HAP-1 (cell line): ENCODE data around the gene ELOVL5.
"Not testable (repeated sequence)": the region's sequence is repeated elsewhere in the genome, so short reads cannot be mapped to it uniquely, and the experiment has no call there.

Source experiments
- DNase-seq, 2 experiments: peaks; one replicate each; pipeline ENCODE4 v3.0.0-alpha.2; 2016 to 2020; ENCODE audit warnings: low spot score in 2 of 2
- H3K27me3 ChIP-seq: fragments of 250-450 bp; sonication (Bioruptor Pico); 2 replicates; pipeline ENCODE4 v1.5.1; 2020; ENCODE audit warnings: low read depth, mild to moderate bottlenecking, moderate library complexity
- H3K36me3 ChIP-seq: fragments of 250-450 bp; sonication (Bioruptor Pico); replicated peaks from 2 replicates; pipeline ENCODE4 v1.5.1; 2020; ENCODE audit warnings: mild to moderate bottlenecking
- H3K4me1 ChIP-seq: fragments of 250-450 bp; sonication (Bioruptor Pico); 2 replicates; pipeline ENCODE4 v1.5.1; 2020; ENCODE audit warnings: mild to moderate bottlenecking
- H3K4me3 ChIP-seq: fragments of 250-450 bp; sonication (Bioruptor Pico); 2 replicates; pipeline ENCODE4 v1.5.1; 2020; ENCODE audit warnings: mild to moderate bottlenecking, moderate library complexity
- H3K9me3 ChIP-seq: fragments of 250-450 bp; sonication (Bioruptor Pico); 2 replicates; pipeline ENCODE4 v1.5.1; 2020; ENCODE audit warnings: mild to moderate bottlenecking, moderate library complexity
- in situ Hi-C: fragments of 300-500 bp; cut with MboI; formaldehyde crosslinking; loops from 3 replicates; pipeline ENCODE4 v1.14.3; 2020; ENCODE audit warnings: low sequenced_read_pairs, inconsistent platforms, mixed read lengths

Gene ELOVL5

GRCh38 chr6:53313784-53314400 lies 34.9 kb downstream of the ELOVL5 start:
- Histone ChIP-seq H3K36me3 (no peaks in the 10 kb centered on the region), H3K4me3 (no peak overlapping the region), H3K9me3 (no peaks in the 10 kb centered on the region; the same call in 1 of the 2 replicates), H3K27me3 (no peaks in the 10 kb centered on the region), H3K4me1 (peaks cover 44% of the 10 kb centered on the region)
- peak in 1 of 2 experiments; percentile 11 for DNase-seq
- in situ Hi-C loops: no loop called here

DNA sequence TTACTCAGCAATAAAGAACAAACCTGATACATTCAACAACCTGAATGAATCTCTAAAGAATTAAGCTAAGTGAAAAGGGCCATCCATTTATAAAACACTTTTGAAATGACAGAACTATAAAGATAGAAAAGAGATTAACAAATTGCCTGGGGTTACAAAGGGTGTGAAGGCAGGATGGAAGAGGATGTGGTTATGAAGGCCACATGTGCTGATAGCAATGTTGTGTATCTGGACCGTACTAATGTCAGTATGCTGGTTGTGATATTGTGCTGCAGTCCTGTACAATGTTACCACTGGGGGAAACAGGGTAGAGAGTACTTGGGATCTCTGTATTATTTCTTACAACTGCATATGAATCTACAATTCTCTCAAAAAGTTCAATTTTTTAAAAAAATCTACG lies 36.4 kb downstream of the ELOVL5 start:
- Histone ChIP-seq H3K4me3 (no peak overlapping the region), H3K4me1 (peaks cover 44% of the 10 kb centered on the region), H3K9me3 (no peaks in the 10 kb centered on the region; the same call in 1 of the 2 replicates), H3K27me3 (no peaks in the 10 kb centered on the region), H3K36me3 (no peaks in the 10 kb centered on the region; the same call in 1 of the 2 replicates)
- in situ Hi-C loops: no loop called here
- DNase-seq: peak in 1 of 2 experiments; percentile 20

GRCh38 chr6:53311586-53311935 lies 37.2 kb downstream of the ELOVL5 start:
- in situ Hi-C loops: no loop called here
- Histone ChIP-seq H3K27me3 (no peaks in the 10 kb centered on the region), H3K9me3 (no peaks in the 10 kb centered on the region; the same call in 1 of the 2 replicates), H3K4me3 (no peak overlapping the region), H3K36me3 (no peaks in the 10 kb centered on the region; the same call in 1 of the 2 replicates), H3K4me1 (peaks cover 44% of the 10 kb centered on the region)
- no peak for DNase-seq

DNA sequence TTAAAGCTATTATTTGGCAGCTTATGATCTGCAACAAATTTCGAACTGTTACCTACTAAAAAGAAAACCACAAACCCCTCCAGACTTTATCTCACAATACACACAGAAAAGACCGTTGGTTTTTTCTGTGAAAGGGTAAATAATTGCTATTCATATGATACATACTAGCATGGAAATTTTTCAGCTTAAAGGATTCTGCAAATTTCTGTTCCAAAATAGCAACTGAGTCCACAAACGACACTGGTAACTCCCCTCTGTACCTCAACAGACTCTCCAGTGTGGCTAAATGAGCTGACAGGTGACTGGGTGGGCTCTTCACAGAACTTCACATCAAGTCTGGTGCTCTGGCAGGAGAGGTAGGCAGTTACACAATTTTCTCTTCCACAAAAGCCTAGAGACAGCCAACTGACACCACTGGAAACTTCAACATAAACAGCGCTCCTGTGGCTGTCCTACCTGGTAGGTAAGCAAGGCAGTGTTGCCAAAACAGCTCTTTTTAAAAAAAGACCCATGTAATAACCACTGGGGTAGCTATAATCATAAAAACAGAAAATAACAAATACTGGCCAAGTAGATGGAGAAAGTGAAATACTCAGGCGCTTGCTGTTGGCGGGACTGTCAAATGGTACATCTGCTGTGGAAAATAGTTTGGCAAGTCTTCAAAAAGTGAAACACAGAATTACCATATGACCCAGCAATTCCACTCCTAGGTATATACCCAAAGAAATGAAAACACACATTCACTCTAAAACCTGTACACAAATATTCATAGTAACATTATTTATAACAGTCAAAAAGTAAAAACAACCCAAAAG lies 37.8 kb downstream of the ELOVL5 start:
- no peaks in the 10 kb centered on the region; the same call in 1 of the 2 replicates for H3K36me3 ChIP-seq
- DNase-seq: peak in 1 of 2 experiments; percentile 5
- no peaks in the 10 kb centered on the region for H3K27me3 ChIP-seq
- in situ Hi-C loops: no loop called here
- H3K4me3 ChIP-seq: no peak overlapping the region
- peaks cover 44% of the 10 kb centered on the region for H3K4me1 ChIP-seq
- H3K9me3 ChIP-seq: no peaks in the 10 kb centered on the region; the same call in 1 of the 2 replicates

DNA sequence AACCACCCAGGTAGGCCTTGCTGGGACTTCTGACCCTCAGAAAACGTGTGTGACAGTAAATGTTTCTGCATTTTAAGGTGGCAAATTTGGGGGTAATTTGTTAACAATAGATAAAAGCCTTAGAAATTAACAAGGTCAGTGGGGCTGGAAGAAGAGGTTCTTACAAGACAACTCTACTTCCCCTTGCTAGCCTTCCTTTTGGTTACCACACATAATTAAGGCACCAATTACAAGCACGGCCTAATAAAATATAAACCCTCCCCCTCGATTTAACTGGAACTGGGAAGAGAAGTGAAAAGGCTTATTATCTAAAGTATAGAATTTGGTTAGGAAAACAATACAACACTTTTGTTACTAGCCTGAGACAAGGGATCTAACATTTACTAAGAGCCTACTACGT lies 38.8 kb downstream of the ELOVL5 start:
- no peak overlapping the region for H3K4me3 ChIP-seq
- H3K9me3 ChIP-seq: no peaks in the 10 kb centered on the region; the same call in 1 of the 2 replicates
- no peaks in the 10 kb centered on the region; the same call in 1 of the 2 replicates for H3K36me3 ChIP-seq
- peak in 1 of 2 experiments; percentile 5 for DNase-seq
- H3K4me1 ChIP-seq: peaks cover 44% of the 10 kb centered on the region
- H3K27me3 ChIP-seq: no peaks in the 10 kb centered on the region
- in situ Hi-C loops: no loop called here

DNA sequence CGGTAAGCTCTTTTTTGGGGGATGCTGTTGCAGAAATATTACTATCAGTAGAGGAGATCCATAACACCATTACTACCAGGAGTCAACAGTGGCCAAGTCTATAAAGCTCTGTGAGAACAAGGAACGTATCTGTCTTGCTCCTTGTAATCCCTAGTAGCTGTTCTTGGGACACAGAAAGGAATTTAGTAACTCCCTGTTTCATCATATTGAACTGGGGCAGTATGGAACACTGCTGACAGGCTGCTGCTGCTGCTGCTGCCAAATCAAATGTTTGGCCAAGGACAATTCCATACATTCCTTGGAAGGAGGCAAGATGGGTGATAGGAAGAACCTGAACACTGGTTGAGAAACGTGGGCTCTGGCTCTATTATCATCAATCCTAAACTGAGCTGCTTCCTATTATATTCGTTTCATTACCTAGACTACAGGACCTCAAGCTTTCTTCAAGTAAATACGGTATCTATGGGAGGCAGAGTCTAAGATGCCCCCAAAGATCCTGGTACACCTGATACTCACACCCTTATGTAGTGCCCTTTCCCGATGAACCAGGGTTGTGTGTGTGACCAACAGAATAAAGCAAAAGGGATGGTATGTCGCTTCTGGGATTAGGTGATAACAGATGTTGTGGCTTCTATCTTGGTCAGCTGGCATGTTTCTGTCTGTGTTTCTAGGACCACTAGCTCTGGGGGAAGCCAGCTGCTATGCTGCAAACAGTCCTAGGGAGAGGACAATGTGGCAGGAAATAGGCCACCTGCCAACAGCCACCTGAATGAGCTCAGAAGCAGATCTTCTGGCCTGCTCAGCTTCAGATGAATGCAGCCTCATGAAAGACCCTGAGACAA lies 39.5 kb downstream of the ELOVL5 start:
- DNase-seq: no peak
- Histone ChIP-seq H3K9me3 (no peaks in the 10 kb centered on the region; the same call in 1 of the 2 replicates), H3K36me3 (no peaks in the 10 kb centered on the region; the same call in 1 of the 2 replicates), H3K4me3 (no peak overlapping the region), H3K4me1 (peaks cover 47% of the 10 kb centered on the region), H3K27me3 (no peaks in the 10 kb centered on the region)
- in situ Hi-C loops: no loop called here

DNA sequence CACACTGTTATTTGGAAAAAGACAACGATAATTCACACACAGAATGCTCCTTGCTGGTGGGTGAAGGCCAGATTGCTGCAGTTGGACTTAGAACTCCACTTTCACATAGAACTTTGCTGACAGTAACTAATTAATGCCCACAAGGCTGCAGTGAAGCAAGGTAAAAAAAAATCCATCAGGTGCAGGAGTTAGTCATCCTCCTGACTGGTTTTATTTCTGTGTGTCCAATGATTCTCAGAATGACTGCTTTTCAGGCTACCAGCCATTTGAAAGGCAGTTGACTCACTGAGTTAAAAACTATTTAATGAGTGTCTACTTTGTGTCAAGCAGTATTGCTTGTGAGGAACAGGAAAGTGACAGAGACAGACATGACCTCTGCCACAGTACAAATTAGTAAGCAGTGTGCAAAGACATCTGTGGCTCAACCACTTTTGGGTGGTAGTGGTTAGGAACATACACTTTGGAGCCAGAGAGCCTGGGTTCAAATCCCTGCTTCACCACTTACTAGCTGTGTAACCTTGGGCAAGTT lies 41.9 kb downstream of the ELOVL5 start:
- no peaks in the 10 kb centered on the region; the same call in 1 of the 2 replicates for H3K36me3 ChIP-seq
- no peaks in the 10 kb centered on the region; the same call in 1 of the 2 replicates for H3K9me3 ChIP-seq
- H3K4me1 ChIP-seq: peaks cover 41% of the 10 kb centered on the region
- H3K27me3 ChIP-seq: no peaks in the 10 kb centered on the region
- DNase-seq: no peak
- H3K4me3 ChIP-seq: no peak overlapping the region
- in situ Hi-C loops: no loop called here

- DNase-seq, in situ Hi-C loops: not testable (repeated sequence)
Observed at GRCh38 chr6:53306217-53306616, 42.5 kb downstream of the ELOVL5 start.

GRCh38 chr6:53305506-53306005 lies 43.2 kb downstream of the ELOVL5 start:
- in situ Hi-C loops, H3K4me3 ChIP-seq, DNase-seq, H3K36me3 ChIP-seq, H3K9me3 ChIP-seq, H3K27me3 ChIP-seq: not testable (repeated sequence)
- H3K4me1 ChIP-seq: peaks cover 30% of the 10 kb centered on the region

More at GRCh38 chr6:53306217-53306616, 42.5 kb downstream of the ELOVL5 start:
- not testable (repeated sequence) for H3K4me3 ChIP-seq, H3K36me3 ChIP-seq, H3K9me3 ChIP-seq, H3K27me3 ChIP-seq
- peaks cover 35% of the 10 kb centered on the region for H3K4me1 ChIP-seq

DNA sequence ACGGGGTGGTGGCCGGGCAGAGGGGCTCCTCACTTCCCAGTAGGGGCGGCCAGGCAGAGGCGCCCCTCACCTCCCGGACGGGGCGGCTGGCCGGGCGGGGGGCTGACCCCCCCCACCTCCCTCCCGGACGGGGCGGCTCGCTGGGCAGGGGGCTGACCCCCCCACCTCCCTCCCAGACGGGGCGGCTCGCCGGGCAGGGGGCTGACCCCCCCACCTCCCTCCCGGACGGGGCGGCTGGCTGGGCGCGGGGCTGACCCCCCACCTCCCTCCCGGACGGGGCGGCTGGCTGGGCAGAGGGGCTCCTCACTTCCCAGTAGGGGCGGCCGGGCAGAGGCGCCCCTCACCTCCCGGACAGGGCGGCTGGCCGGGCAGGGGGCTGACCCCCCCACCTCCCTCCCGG lies 43.8 kb downstream of the ELOVL5 start:
- H3K4me3 ChIP-seq, H3K36me3 ChIP-seq, H3K27me3 ChIP-seq, in situ Hi-C loops, DNase-seq, H3K9me3 ChIP-seq: not testable (repeated sequence)
- peaks cover 25% of the 10 kb centered on the region for H3K4me1 ChIP-seq

GRCh38 chr6:53302678-53303360 lies 45.9 kb downstream of the ELOVL5 start:
- in situ Hi-C loops: no loop called here
- no peaks in the 10 kb centered on the region for H3K9me3 ChIP-seq
- no peaks in the 10 kb centered on the region; the same call in 1 of the 2 replicates for H3K36me3 ChIP-seq
- DNase-seq: peak in 1 of 2 experiments; percentile 34
- H3K4me3 ChIP-seq: no peak overlapping the region
- no peaks in the 10 kb centered on the region for H3K27me3 ChIP-seq
- peaks cover 18% of the 10 kb centered on the region for H3K4me1 ChIP-seq

DNA sequence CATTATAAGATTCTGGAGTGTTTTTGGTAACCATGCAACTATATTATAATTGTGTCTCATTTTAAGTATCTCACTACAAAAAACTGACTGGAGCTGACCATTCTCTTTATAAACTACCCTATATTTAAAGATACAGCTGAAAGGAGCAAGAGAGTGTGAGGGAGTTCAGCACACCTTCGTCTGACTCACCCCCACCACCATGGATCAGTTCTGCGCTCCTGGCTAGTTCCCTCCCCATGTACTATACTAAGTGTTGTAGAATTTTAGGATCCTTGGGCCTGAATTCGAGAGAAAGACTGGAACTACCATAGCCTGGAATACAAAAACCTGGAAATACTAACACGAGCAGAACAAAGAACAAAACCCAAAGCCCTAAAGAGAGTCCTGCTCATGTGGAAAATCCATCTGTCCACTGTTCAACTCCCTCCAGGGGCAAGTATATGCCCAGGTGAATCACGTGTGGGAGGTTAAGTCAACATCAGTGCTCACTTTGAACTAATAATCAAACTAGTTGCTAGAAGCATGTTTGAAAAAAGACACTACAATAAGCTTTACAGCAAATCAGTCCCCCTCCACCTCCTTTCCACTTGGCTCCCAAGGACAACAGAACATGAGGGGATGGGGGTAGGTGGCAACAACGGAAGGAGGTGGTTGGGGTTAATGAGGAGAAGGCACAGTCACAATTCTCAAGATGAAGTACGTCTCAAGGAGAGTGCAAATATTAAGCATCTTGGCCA lies 46.8 kb downstream of the ELOVL5 start:
- peaks cover 18% of the 10 kb centered on the region for H3K4me1 ChIP-seq
- H3K9me3 ChIP-seq: no peaks in the 10 kb centered on the region
- in situ Hi-C loops: no loop called here
- no peak for DNase-seq
- H3K36me3 ChIP-seq: no peaks in the 10 kb centered on the region
- H3K4me3 ChIP-seq: no peak overlapping the region
- no peaks in the 10 kb centered on the region for H3K27me3 ChIP-seq
